K562 (cell line): Measurements from ENCODE around the gene TRMT1. TPM values are rescaled to one million over a fixed set of nuclear protein-coding genes. Genes with fewer than 3 reads are reported as not detected.

ENCODE experiments used
- CBX5 ChIP-seq: IDR thresholded peaks from 2 replicates; pipeline ENCODE4 v1.6.1; 2014; ENCODE audit warnings: low read depth, borderline replicate concordance
- FOXA1 ChIP-seq: fragments of 450-650 bp; IDR thresholded peaks from 2 replicates; pipeline ENCODE4 v1.6.1; 2016; ENCODE audit warnings: mild to moderate bottlenecking, borderline replicate concordance
- GTF2F1 ChIP-seq: IDR thresholded peaks from 2 replicates; pipeline ENCODE4 v1.6.1; 2011; ENCODE audit warnings: low read depth, low read length, improper control_type of control experiment
- HDAC2 ChIP-seq: fragments of 450-650 bp; IDR thresholded peaks from 2 replicates; pipeline ENCODE4 v1.6.1; 2016; ENCODE audit warnings: mild to moderate bottlenecking
- MBD1 ChIP-seq: fragments of 250-450 bp; sonication (Bioruptor Pico); IDR thresholded peaks from 2 replicates; pipeline ENCODE4 v1.8.0; 2022; ENCODE audit warnings: inconsistent platforms
- NR3C1 ChIP-seq: sonication (generic); formaldehyde crosslinking; IDR thresholded peaks from 2 replicates; pipeline ENCODE4 v1.8.1; 2022; ENCODE audit warnings: missing genetic modification reagents
- RBM22 ChIP-seq: fragments of 200-400 bp; formaldehyde crosslinking; IDR thresholded peaks from 2 replicates; pipeline ENCODE4 v1.6.1; 2018; ENCODE audit warnings: low read length, low read depth; ENCODE audit not compliant: poor library complexity, severe bottlenecking
- REST ChIP-seq, 2 experiments: fragments of 450-650 bp; formaldehyde crosslinking in 1 of 2; IDR thresholded peaks; 2 replicates each; pipeline versions ENCODE4 v1.4.0 to v1.6.1; 2014 to 2020; ENCODE audit warnings: mild to moderate bottlenecking in 2 of 2, borderline replicate concordance in 1 of 2, low read depth in 1 of 2
- RREB1 ChIP-seq: fragments of 250-450 bp; sonication (Bioruptor Pico); IDR thresholded peaks from 2 replicates; pipeline ENCODE4 v1.4.0; 2020
- SNIP1 ChIP-seq: fragments of 450-650 bp; IDR thresholded peaks from 2 replicates; pipeline ENCODE4 v1.7.1; 2017; ENCODE audit warnings: low read depth, mild to moderate bottlenecking
- ZNF707 ChIP-seq: fragments of 250-450 bp; sonication (Bioruptor Pico); conservative IDR thresholded peaks from 2 replicates; pipeline ENCODE4 v1.8.0; 2022; ENCODE audit warnings: inconsistent platforms, mild to moderate bottlenecking, moderate library complexity
- polyA plus RNA-seq, 8 experiments: library from polyadenylated mRNA; depleted of rRNA in 4 of 8; stranded (reverse) in 5 of 8; unstranded in 3 of 8; fragments of >200 nt; fragmentation: Nextera tagmentation in 2 of 8; fragmentation: Illumina TruSeq in 1 of 8; extraction: Ambion mirVana in 2 of 8; extraction: Trizol in 1 of 8; gene quantifications; 2 replicates each; pipeline versions ENCODE4 v1.2.1 to v1.2.3, GENCODE V29; 2011 to 2014; ENCODE audit warnings: inconsistent platforms in 1 of 8, missing spikeins in 1 of 8
- total RNA-seq, 7 experiments: library from RNA; depleted of rRNA in 6 of 7; stranded (reverse); fragments of >200 nt in 6 of 7; fragmentation: Illumina TruSeq in 2 of 7; extraction: Trizol in 2 of 7; gene quantifications; 2 replicates each; pipeline versions ENCODE4 v1.2.1 to v1.2.3, GENCODE V29; 2011 to 2021; ENCODE audit warnings: low replicate concordance in 1 of 7

TRMT1 gene
- total and polyA plus RNA-seq, 9 of the 15 experiments (the other 6 are each of a cell fraction or from before 2014, with no cell fraction given), result 5.8 to 158 (median 54.3) TPM

- TF ChIP-seq GTF2F1 (no peak), CBX5 (no peak), NR3C1 (no peak), FOXA1 (no peak), HDAC2 (no peak), SNIP1 (no peak), RBM22 (no peak), MBD1 (CRISPR knock-in tag) (no peak), REST (IDR thresholded peaks at IDR 0.05; ENCODE audit: borderline replicate concordance) (0 out of 2 replicates have a peak, but pooled peaks have one; percentile 4), REST (CRISPR knock-in tag; IDR thresholded peaks at IDR 0.05; ENCODE audit: low read depth) (no peak), RREB1 (no peak), ZNF707 (CRISPR knock-in tag) (no peak)
These were observed 37.0 kb downstream of the TRMT1 start (continued) for GRCh38 chr19:13079542-13079986.
